Lung (tissue), 12 donors: ENCODE results near the gene GNAS. TPM values are rescaled to one million over a fixed set of nuclear protein-coding genes. Genes with fewer than 3 reads are reported as not detected.

Experiments used
- ATAC-seq: fragments of 200-7000 bp; cut with Tn5 transposase; one replicate; pipeline ENCODE4 v1.9.1; 2020; ENCODE audit warnings: moderate number of reproducible peaks; ENCODE audit not compliant: insufficient read depth, low FRiP score
- DNase-seq, 3 donors: peaks; one replicate each; pipeline ENCODE4 v3.0.0-alpha.2; 2013 to 2017
- H3K27ac ChIP-seq, 2 donors: one replicate each; pipeline ENCODE4 v1.5.1; 2013; ENCODE audit warnings: mild to moderate bottlenecking in 2 of 2, moderate library complexity in 2 of 2, control low read depth in 1 of 2, inconsistent platforms in 1 of 2, low read depth in 1 of 2, low read length in 1 of 2
- H3K27me3 ChIP-seq, 3 donors: one replicate each; pipeline ENCODE4 v1.5.1; 2013; ENCODE audit warnings: low read length in 2 of 3; ENCODE audit not compliant: control insufficient read depth in 3 of 3, insufficient read depth in 3 of 3
- H3K36me3 ChIP-seq, 4 donors: one replicate each; pipeline ENCODE4 v1.5.1; 2013; ENCODE audit warnings: low read length in 4 of 4, mild to moderate bottlenecking in 1 of 4, moderate library complexity in 1 of 4; ENCODE audit not compliant: control insufficient read depth in 4 of 4, insufficient read depth in 4 of 4
- H3K4me1 ChIP-seq, 5 donors: one replicate each; pipeline ENCODE4 v1.5.1; 2013; ENCODE audit warnings: low read length in 5 of 5, mild to moderate bottlenecking in 2 of 5, moderate library complexity in 1 of 5; ENCODE audit not compliant: control insufficient read depth in 5 of 5, insufficient read depth in 5 of 5
- H3K4me3 ChIP-seq: one replicate; pipeline ENCODE4 v1.5.1; 2013; ENCODE audit warnings: mild to moderate bottlenecking, control low read depth, moderate library complexity
- H3K9ac ChIP-seq, 2 donors: one replicate each; pipeline ENCODE4 v1.5.1; 2013; ENCODE audit warnings: low read length in 2 of 2, control low read depth in 1 of 2; ENCODE audit not compliant: insufficient read depth in 1 of 2
- H3K9me3 ChIP-seq, 4 donors: one replicate each; pipeline ENCODE4 v1.5.1; 2013; ENCODE audit warnings: low read length in 3 of 4, mild to moderate bottlenecking in 1 of 4, moderate library complexity in 1 of 4; ENCODE audit not compliant: control insufficient read depth in 4 of 4, insufficient read depth in 3 of 4
- CTCF ChIP-seq: IDR thresholded peaks from 2 replicates; pipeline ENCODE4 v1.5.1; 2012; ENCODE audit warnings: mild to moderate bottlenecking; ENCODE audit errors: control extremely low read depth, extremely low read depth
- WGBS, 2 donors: extraction: QIAGEN DNeasy Blood & Tissue Kit; methylation state at CpG; one replicate each; pipeline ENCODE4 v1.1.7; 2013; 5-methylcytosine and 5-hydroxymethylcytosine counted together
- polyA plus RNA-seq, 2 donors: library from polyadenylated mRNA; stranded (reverse); fragments of 200-250 nt; gene quantifications; one replicate each; pipeline ENCODE4 v1.2.1, GENCODE V29; 2013
- total RNA-seq, 2 donors: library from RNA; depleted of rRNA in 1 of 2; stranded (reverse); fragments of >200 nt in 1 of 2; gene quantifications; one replicate each; pipeline ENCODE4 v1.2.1, GENCODE V29; 2014 to 2021
- donor health status: control.
- donor health status: control.
- donor health status: Bipolar disorder and iron deficiency.
- donor health status: healthy.
- donor health status: DM: yes; HTN: yes; CAD: no.

Gene GNAS
- total and polyA plus RNA-seq, 4 donors, result 638 to 1,238 (median 887) TPM

- Histone ChIP-seq H3K36me3 (peaks cover 29 to 66% (median 38%) of the 10 kb centered on the region in 4 donors), H3K27me3 (no peaks in the 10 kb centered on the region), H3K9ac (no peak overlapping the region), H3K4me1 (peaks cover 14 to 53% (median 20%) of the 10 kb centered on the region in 5 donors), H3K9me3 (no peaks in the 10 kb centered on the region), H3K27ac (no peak overlapping the region), H3K4me3 (no peak overlapping the region)
- TF ChIP-seq CTCF, result no peak
- 86 to 89% methylated on average over 6 of the region's 6 CpGs for WGBS, 2 donors
- ATAC-seq (no peak), DNase-seq (no peak)
These were observed 52.7 kb downstream of the GNAS start for GRCh38 chr20:58905236-58905635.

- Histone ChIP-seq H3K9me3 (no peaks in the 10 kb centered on the region), H3K4me1 (peaks cover 16 to 45% (median 18%) of the 10 kb centered on the region in 5 donors), H3K27me3 (no peaks in the 10 kb centered on the region), H3K36me3 (peaks cover 37 to 74% (median 44%) of the 10 kb centered on the region in 4 donors), H3K27ac (no peak overlapping the region), H3K9ac (no peak overlapping the region), H3K4me3 (no peak overlapping the region)
- no peak for TF ChIP-seq CTCF
- DNase-seq (no peak), ATAC-seq (no peak)
- 92% methylated on average over 5 of the region's 5 CpGs for WGBS, 2 donors
These were observed 53.6 kb downstream of the GNAS start for GRCh38 chr20:58906111-58906510.

- Histone ChIP-seq H3K4me3 (no peak overlapping the region), H3K36me3 (peaks cover 41 to 80% (median 50%) of the 10 kb centered on the region in 4 donors), H3K9ac (peak overlapping the region in 1 of 2 donors; percentile 86), H3K9me3 (no peaks in the 10 kb centered on the region), H3K27me3 (no peaks in the 10 kb centered on the region), H3K4me1 (peaks cover 13 to 44% (median 17%) of the 10 kb centered on the region in 5 donors), H3K27ac (peak overlapping the region in 1 of 2 donors; percentile 85)
- TF ChIP-seq CTCF, result no peak
- 34 to 37% methylated on average over 3 of the region's 3 CpGs for WGBS, 2 donors
- no peak for ATAC-seq
- no peak for DNase-seq
These were observed 54.4 kb downstream of the GNAS start for GRCh38 chr20:58906894-58907293.
